Hepatocyte (in vitro differentiated cells): Measurements from ENCODE around the gene AIF1.

ENCODE experiments used
- CTCF ChIP-seq: fragments of 200-600 bp; sonication (generic); IDR thresholded peaks from 2 replicates; pipeline ENCODE4 v1.5.1; 2016; ENCODE audit warnings: antibody characterized with exemption, mild to moderate bottlenecking; ENCODE audit not compliant: poor library complexity
- EZH2 ChIP-seq: fragments of 200-600 bp; sonication (generic); IDR thresholded peaks from 2 replicates; pipeline ENCODE4 v1.6.1; 2016; ENCODE audit warnings: antibody characterized with exemption, mild to moderate bottlenecking, borderline replicate concordance

DNA sequence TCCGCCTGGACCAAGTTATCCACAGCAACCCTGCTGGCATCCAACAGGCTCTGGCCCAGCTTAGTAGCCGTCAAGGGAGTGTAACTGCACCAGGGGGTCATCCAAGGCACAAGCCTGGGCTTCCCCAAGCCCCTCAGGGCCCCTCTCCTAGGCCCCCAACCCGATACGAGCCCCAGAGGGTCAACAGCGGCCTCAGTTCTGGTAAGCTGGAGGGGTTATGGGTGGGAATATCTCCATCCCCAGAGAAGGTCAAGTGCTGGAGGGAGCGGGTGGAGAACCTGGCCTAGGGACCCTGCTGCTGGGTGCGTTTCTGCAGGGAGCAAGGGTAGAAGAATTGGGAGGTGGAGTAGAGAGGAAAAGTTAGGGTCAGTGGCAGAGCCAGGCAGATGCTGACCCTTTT, 18.4 kb downstream of the AIF1 start:
- TF ChIP-seq CTCF, result no peak
- TF ChIP-seq EZH2, result no peak
